ENCODE data around the gene ZFAND3. TPM values are rescaled to one million over a fixed set of nuclear protein-coding genes. Genes with fewer than 3 reads are reported as not detected.
A peak's percentile ranks its signal among the peaks of the same experiment; 100 is the strongest.

Gene ZFAND3
- polyA plus RNA-seq, 1 donor (not counting 4 experiments of a cell fraction or from before 2014, with no cell fraction given): 19.6 TPM

DNA sequence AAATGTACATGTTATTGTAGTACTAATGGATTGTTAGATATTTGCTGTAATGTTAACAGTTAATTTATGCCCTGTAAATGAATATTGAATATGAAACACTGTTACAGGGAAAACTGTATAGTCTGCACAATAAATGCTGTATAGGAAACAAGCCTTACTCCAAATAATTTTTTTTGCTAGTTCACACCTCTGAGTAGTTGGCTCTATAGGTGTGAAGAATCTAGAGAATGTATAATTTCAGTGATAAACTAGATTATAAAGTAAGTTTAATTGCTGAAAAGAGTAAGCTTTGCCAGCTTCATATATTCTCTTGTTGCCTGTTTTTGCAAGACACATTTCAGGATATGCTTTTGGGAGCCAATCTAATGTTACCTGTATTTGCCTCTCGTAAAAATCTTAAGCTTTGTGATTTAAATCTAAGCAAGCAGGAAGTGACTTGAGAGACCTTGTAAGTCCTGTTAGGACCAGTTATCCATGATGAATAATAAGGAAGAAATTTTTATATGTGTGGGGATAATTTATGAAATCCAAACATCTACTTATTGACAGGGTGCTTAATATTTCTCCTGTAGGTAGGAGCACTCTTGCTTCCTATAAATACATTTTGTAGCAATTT is 232.4 kb downstream of the ZFAND3 start:
- FAIRE-seq (peak; percentile 43), DNase-seq (ENCODE audit: low read depth, low spot score) (peak; percentile 17)
- no peaks in the 10 kb centered on the region for H3K9me3 ChIP-seq (ENCODE audit: control insufficient read depth, low read depth, low read length)
- H3K36me3 ChIP-seq (ENCODE audit: control insufficient read depth in 2 of 2, extremely low read depth in 1 of 2, insufficient read depth in 2 of 2, low read length in 2 of 2): no peaks in the 10 kb centered on the region
- TF ChIP-seq EZH2 (IDR thresholded peaks at IDR 0.05; ENCODE audit: low read length): no peak
- TF ChIP-seq, protein P1, sequence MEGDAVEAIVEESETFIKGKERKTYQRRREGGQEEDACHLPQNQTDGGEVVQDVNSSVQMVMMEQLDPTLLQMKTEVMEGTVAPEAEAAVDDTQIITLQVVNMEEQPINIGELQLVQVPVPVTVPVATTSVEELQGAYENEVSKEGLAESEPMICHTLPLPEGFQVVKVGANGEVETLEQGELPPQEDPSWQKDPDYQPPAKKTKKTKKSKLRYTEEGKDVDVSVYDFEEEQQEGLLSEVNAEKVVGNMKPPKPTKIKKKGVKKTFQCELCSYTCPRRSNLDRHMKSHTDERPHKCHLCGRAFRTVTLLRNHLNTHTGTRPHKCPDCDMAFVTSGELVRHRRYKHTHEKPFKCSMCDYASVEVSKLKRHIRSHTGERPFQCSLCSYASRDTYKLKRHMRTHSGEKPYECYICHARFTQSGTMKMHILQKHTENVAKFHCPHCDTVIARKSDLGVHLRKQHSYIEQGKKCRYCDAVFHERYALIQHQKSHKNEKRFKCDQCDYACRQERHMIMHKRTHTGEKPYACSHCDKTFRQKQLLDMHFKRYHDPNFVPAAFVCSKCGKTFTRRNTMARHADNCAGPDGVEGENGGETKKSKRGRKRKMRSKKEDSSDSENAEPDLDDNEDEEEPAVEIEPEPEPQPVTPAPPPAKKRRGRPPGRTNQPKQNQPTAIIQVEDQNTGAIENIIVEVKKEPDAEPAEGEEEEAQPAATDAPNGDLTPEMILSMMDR (optimal IDR thresholded peaks at IDR 0.05 in 1 of 3, IDR thresholded peaks at IDR 0.05 in 1 of 3, conservative IDR thresholded peaks at IDR 0.05 in 1 of 3; ENCODE audit: extremely low read depth in 1 of 3, insufficient read depth in 2 of 3, low read length in 3 of 3): no peak
- H3K27me3 ChIP-seq (ENCODE audit: control insufficient read depth, extremely low read depth, insufficient read depth, low read length): no peaks in the 10 kb centered on the region
- no peak overlapping the region for H3K9ac ChIP-seq (ENCODE audit: control insufficient read depth, extremely low read depth, insufficient read depth, low read length)
- peaks cover 44% of the 10 kb centered on the region for H3K79me2 ChIP-seq (ENCODE audit: control insufficient read depth, insufficient read depth, low read length)
- peak overlapping the region; percentile 70 for H3K4me2 ChIP-seq (ENCODE audit: control insufficient read depth, extremely low read depth, insufficient read depth, low read depth, low read length)
- H3K9me1 ChIP-seq (ENCODE audit: control insufficient read depth, extremely low read depth, insufficient read depth, low read length): no peaks in the 10 kb centered on the region
- H3K4me1 ChIP-seq (ENCODE audit: control insufficient read depth, extremely low read depth, insufficient read depth, low read length): peaks cover 21% of the 10 kb centered on the region
- H3K27ac ChIP-seq (ENCODE audit: control insufficient read depth, insufficient read depth, low read length): peak overlapping the region; percentile 26
- peaks cover 3% of the 10 kb centered on the region for H4K20me1 ChIP-seq (ENCODE audit: control insufficient read depth, extremely low read depth, insufficient read depth, low read length)
- dilution Hi-C loops (cut with MboI; ENCODE audit: extremely low pct_ligation_motif_present, low sequenced_read_pairs): no loop called here
- no peak overlapping the region for H3K4me3 ChIP-seq (ENCODE audit: control insufficient read depth in 2 of 3, extremely low read depth in 1 of 3, insufficient read depth in 2 of 3, low read depth in 1 of 3, low read length in 3 of 3)
- no peak overlapping the region for H2AFZ ChIP-seq (ENCODE audit: control insufficient read depth, low read length)

- no peak overlapping the region for H2AFZ ChIP-seq (ENCODE audit: control insufficient read depth, low read length)
- no peaks in the 10 kb centered on the region for H3K9me1 ChIP-seq (ENCODE audit: control insufficient read depth, extremely low read depth, insufficient read depth, low read length)
- TF ChIP-seq EZH2 (IDR thresholded peaks at IDR 0.05; ENCODE audit: low read length): no peak
- TF ChIP-seq, protein P1 (optimal IDR thresholded peaks at IDR 0.05 in 1 of 3, IDR thresholded peaks at IDR 0.05 in 1 of 3, conservative IDR thresholded peaks at IDR 0.05 in 1 of 3; ENCODE audit: extremely low read depth in 1 of 3, insufficient read depth in 2 of 3, low read length in 3 of 3): no peak
- H3K79me2 ChIP-seq (ENCODE audit: control insufficient read depth, insufficient read depth, low read length): peaks cover 49% of the 10 kb centered on the region
- H3K9ac ChIP-seq (ENCODE audit: control insufficient read depth, extremely low read depth, insufficient read depth, low read length): no peak overlapping the region
- H3K36me3 ChIP-seq (ENCODE audit: control insufficient read depth in 2 of 2, extremely low read depth in 1 of 2, insufficient read depth in 2 of 2, low read length in 2 of 2): no peaks in the 10 kb centered on the region
- no peaks in the 10 kb centered on the region for H3K27me3 ChIP-seq (ENCODE audit: control insufficient read depth, extremely low read depth, insufficient read depth, low read length)
- DNase-seq (ENCODE audit: low read depth, low spot score) (no peak), FAIRE-seq (no peak)
- H3K27ac ChIP-seq (ENCODE audit: control insufficient read depth, insufficient read depth, low read length): no peak overlapping the region
- H3K4me2 ChIP-seq (ENCODE audit: control insufficient read depth, extremely low read depth, insufficient read depth, low read depth, low read length): no peak overlapping the region
- H3K4me3 ChIP-seq (ENCODE audit: control insufficient read depth in 2 of 3, extremely low read depth in 1 of 3, insufficient read depth in 2 of 3, low read depth in 1 of 3, low read length in 3 of 3): no peak overlapping the region
- dilution Hi-C loops (cut with MboI; ENCODE audit: extremely low pct_ligation_motif_present, low sequenced_read_pairs): no loop called here
- H3K4me1 ChIP-seq (ENCODE audit: control insufficient read depth, extremely low read depth, insufficient read depth, low read length): peaks cover 30% of the 10 kb centered on the region
- H3K9me3 ChIP-seq (ENCODE audit: control insufficient read depth, low read depth, low read length): no peaks in the 10 kb centered on the region
- peaks cover 5% of the 10 kb centered on the region for H4K20me1 ChIP-seq (ENCODE audit: control insufficient read depth, extremely low read depth, insufficient read depth, low read length)
Observed at GRCh38 chr6:38054527-38055202, 235.1 kb downstream of the ZFAND3 start.

Data from keratinocyte (primary cell).